GM19324 (cell line): ENCODE data around the gene AGRP.
"Not testable (repeated sequence)": the region's sequence is repeated elsewhere in the genome, so short reads cannot be mapped to it uniquely, and the experiment has no call there.

Experiments used
- ATAC-seq: cut with Tn5 transposase; IDR thresholded peaks from one replicate; pipeline ENCODE4 v1.9.1; 2021; ENCODE audit warnings: mild to moderate bottlenecking, moderate library complexity; ENCODE audit not compliant: unreplicated experiment, low FRiP score

The AGRP gene, protein sequence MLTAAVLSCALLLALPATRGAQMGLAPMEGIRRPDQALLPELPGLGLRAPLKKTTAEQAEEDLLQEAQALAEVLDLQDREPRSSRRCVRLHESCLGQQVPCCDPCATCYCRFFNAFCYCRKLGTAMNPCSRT

DNA sequence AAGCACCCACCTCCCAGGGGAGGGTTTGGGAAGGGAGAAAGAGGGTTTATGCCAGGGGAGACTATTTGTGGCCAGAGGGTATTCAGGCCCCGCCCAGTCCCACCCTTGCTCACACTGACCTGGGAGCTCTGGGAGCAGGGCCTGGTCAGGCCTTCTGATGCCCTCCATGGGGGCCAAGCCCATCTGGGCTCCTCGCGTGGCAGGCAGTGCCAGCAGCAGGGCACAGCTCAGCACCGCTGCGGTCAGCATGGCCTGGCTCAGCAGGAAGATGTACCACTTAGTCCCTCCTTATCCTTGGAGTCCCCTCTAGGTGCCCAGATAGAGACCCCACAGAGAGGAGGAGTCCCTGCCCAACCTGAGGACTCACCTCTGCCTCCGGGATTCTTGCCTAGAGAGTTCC, at the start of gene AGRP:
AGRP (minus strand) TSS at position 398 of the 400 bp plus-strand sequence; CDS start at position 249, 149 bp downstream.
- ATAC-seq = no peak

DNA sequence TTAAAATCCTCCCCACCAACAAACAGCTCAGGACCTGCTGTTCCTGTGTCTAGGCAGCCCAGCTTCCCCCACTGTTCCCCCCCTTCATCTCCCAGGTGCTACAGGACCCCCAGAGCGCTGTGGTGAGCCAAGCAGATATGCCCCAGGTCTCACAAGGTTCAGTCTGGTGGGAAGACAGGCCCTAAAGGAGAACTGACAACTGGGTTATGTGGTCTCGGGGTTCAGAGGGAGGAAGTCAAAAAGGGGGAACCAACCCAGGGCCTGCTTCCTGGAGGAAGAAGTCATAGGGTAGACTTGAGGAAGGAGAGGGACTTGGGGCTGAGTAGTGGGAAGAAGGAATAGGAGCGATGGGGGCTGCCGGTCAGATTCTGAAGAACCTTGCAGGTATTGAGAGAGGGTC, 47.9 kb upstream of the AGRP start:
- no peak for ATAC-seq

DNA sequence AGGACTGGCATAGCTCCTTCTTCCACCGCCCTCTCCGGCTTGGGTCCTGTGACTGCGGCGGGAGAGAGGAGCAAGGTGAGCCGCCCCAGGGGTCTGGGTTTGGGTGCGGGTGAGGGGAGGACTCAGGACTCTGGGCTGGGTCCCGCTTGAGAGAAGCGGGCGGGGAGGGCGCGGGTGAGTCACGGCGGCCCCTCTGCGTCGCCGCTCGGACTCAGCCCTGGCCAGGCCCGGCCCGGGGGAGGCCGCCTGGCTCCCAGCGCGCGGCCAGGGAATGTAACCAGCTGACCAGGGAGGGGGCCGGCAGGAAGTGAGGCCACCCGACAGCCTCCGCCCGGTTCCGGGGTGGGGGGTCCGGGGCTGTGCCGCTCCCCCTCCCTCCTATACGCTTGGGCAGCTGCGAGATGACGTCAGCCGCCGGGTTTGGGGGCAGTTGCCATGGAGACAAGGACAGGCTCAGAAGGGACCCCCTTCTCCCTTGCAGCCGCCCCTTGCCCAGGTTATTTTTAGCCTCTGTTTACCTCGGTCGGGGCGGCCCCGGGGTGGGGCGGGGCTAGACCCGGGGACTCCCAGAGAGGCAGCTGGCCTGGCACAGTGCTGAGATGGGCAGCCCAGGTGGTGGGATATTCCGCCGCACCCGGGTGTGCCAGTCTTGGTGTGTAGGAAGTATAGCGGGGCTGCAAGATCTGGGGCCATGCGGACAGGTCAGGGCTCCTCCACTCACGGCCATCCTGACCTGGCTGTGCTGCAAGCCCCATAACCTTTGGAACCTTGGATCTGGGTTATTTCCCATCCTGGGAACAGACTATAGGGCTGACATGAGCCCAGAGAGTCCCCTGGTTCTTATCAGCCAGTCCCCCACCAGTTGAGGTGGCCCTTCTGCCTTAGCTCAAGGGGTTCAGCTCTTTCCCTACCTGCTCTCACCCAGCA, 46.9 kb upstream of the AGRP start:
- no peak for ATAC-seq

DNA sequence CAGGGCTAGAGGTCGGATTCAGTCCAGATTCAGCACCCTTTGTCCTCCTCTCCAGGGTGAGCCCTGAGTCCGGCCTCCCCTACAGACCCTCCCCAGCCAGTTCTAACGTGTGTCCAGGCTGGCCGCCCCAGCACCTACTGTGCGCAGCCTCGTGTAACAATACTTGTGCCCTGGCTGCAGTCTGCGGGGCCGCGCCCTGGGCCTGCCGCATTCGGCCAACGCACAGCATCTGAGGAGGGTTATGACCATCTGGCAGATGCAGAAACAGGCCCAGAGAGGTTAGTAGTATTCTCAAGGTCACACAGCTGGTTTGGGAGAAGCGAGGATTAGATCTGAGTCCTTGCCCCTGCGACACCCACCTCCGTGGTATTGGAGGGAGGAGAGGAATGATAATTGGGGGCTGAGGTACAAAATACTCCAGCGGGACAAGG, 46.2 kb upstream of the AGRP start:
- ATAC-seq = no peak

DNA sequence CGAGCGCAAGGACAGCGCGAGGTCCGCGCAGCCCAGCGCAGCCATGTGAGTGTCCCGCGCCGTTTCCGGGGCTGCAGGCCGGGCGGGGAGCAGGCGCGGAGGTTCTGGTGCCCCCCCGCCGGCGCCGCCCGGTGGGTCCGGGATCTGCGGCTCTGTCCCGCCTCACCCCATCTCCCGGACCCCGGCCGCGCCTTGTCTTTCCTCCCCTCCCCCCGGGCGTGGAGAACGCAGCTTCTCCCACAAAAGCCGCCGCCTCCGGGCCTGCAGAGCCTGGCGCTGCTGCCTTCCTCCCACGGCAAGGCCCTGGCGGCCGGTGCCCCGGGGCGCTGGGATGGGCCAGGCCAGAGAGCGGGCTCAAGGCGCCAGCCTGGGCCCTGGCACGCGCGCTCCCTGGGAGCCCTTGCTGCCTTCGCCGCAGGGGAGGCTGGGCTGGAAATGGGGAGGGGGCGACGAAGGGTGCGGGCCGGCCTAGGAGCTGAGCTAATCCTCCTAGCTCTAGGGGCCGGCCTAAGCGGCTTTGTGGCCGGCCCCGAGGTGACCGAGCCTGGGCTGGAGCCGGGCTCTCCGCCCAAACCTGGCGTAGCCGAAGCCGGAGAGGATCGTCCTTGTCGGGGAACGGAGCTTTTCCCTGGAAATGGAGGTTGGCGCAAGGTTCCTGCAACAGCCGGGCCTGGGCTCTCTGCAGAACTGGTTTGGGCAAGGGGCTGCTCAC, 45.7 kb upstream of the AGRP start:
- ATAC-seq = no peak

DNA sequence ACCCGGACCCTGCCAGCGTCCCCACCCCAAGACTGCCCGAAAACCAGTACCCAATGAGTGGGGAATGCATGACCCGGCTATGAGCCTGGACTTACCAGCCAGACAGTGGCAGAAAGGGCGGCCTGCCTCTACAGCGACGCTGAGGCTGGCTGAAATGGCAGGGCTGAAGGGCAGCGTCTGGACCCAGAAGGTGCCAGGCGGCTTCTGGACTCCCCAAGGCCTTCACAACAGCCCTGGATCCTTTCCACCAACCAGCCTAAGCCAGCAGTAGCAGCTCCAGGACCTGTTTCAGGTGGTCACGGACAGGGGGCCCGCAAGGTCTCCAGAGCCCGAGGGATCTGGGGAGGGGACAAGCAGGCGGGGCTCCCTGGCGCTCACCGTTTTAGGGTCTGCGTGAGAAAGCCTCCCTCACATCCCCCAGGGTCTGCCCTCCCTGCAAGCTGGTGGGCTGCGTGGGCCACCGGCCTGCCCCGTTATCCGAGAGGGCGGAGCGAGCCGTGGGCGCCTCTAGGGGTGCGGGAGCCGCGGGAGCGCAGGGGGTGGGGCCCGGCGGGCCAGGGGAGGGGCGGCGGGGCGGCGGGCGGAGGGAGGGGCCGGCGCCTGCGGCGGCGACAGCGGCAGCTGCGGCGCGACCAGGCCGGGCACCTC, 45.0 kb upstream of the AGRP start, which contains the start of gene RIPOR1:
RIPOR1 (plus strand) TSS at position 608 of the 648 bp plus-strand sequence. CDS start 9,618 bp downstream, outside the sequence.
- no peak for ATAC-seq

DNA sequence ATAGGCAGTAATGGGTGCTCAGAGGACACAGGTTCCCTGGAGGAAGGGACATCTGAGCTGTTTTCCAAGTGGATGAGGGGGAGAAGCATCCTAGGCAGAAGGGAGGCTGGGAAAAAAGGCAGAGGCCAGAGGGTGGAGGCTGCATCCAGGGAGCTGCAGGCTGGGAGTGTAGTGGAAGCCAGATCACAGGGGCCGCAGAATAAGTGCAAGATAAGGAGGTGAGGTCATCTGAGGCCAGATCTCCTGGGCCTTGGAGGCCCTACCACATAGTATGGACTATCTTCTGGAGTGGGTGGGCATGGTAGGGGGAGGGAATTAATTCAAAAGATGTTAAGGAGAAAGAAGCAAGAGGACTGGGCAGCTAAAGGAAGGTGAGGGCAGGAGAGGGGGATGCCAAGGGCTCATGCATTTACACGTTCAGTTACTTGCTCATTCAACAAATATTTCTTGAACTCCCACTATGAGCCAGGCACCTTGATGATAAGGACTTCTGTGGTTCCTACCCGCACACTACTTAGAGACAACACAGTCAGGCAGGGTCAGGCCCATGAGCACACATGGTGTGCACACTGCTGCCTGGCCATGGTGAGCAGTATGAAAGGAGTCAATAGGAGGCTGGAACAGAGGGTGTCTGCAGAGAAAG, 42.9 kb upstream of the AGRP start:
- no peak for ATAC-seq

DNA sequence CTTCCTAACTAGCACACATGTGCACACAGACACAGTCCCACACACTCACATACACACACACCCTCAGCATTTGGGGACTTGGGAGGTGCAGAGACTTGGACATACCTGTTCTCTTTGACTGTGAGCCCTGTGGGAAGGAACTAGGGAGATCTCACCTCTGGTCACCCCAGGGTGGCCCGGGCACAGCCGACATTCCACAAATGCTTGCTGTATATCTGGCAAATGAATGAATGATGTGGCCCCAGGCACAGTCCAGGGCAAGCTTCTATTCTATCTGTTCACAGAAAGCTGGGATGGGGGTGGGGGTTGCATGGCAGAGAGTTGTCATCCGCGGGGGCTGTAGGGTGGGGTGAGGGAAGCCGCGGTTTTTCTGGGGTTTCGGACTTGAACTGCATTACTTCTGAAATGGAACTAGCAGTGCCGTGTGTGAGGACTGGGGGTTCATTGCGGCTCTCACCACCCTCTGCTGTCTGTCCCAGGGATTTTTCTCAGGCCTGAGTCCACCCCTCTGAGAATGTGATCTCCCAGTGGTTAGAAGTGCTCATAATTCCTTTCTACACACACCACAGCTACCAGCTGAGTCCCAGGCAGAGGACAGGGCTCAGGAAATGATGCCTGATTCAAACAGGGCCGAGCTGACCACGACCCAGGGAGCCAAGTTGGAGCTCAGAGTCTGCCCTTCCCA, 42.0 kb upstream of the AGRP start:
- no peak for ATAC-seq

DNA sequence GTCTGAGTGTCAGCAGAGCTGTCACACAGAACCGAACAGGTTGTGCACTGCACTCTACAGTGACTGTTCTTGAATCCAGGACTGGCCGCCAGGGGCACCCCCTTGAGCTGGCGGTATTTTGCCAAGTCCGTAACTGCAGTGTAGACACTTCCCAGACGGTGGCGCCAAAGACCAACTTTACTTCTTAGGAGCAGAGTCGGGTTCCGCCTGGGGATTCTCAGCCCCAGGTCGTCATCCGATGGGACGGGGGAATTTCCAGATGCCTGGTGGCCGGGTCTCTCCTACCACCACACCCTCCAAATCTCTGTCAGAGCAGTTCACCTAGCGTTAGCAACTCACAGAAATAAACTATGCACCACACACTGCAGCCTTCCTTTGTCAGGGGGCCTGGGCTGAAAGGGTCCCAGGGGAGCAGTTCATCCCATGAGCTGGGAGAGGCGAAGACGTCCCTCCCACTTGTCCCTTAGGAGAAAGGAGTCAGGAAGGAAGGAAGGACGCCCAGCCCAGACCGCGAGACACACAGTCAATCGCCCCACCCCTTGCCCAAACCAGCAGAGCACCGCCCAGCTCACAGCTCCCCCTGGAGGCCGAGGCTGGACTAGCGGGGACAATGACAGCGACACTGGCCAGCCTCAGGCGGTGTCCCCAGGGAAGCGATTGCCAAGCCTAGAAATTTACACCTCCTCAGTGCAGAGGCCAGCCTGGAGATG, 37.9 kb upstream of the AGRP start:
- peak; percentile 56 for ATAC-seq

DNA sequence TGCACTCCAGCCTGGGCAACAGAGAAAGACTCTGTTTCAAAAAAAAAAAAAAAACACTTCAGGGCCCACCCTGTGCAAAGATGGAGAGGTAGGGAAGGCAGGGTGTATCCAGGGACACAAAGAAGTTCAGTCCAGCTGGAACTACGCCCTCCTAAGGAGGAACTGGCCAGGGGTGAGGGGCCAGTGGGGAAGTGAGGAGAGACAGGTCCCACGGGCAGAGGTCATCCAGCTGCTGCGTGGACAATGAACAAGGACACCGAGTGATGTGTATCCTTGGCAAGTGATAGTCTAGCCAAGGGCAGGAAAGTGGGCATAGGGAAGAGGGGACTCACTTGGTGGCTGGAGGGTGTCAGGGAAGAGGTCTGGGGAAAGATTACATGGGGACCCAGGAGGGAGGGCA, 35.9 kb upstream of the AGRP start:
- no peak for ATAC-seq

DNA sequence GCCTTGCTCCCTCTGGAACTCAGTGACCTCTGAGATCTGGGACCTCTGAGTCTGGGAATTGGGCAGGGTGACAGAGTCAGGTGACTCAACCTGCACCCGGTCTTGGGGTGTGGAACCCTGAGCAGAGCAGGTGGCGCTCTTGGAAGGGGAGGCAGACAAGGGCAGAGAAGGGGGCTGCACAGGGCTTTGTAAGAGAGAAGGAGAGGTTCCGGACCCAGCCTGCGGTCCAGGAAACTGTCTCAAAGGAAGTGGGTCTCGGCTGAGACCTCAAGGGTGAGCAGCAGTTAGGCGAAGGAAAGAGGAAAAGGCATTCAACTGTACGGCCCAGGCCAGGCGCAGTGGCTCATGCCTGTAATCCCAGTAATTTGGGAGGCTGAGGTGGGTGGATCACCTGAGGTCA, 35.3 kb upstream of the AGRP start:
- ATAC-seq = no peak

DNA sequence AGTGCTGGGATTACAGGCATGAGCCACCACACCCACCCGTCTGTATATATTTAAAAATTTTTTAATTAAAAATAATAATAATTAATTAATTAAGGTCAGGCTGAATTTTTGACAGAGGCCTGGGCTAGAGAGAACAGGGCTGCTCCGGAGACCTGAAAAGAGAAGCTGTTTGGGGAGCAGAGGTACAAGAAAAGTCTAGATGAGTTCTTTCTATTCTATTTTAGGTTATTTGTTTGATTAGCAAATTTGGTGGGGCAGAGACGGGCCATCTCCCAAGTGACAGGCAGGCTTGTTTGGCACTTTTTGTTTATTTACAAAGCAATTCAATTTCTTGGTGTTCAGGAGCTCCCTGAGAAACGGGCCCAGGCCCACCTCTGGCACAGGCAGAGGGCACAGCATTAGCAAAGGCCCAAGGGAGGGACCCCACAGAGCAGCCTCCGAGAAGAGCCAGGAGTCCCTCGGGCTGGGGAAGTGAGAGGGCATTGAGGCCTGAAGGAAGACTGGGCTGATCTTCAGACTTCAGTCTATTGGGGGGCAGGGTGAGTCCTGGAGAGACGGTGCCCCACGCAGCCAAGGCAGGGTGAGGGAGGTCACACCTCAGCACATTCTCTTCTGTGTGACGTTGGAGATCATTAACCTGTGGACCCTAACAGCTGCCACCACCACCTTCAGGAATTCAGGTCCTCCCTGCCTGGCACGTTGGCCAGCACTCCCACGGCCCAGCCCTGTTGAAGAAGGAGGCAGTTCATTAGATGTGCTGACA, 34.5 kb upstream of the AGRP start:
- peak; percentile 47 for ATAC-seq

DNA sequence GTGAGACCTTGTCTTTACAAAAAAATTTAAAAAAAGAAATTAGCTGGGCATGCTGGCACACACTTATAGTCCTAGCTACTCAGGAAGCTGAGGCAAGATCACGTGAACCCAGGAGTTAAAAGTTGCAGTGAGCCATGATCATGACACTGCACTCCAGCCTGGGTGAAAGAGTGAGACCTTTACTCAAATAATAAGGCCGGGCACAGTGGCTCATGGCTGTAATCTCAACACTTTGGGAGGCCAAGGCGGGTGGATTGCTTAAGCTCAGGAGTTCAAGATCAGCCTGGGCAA, 33.8 kb upstream of the AGRP start:
- ATAC-seq = no peak

DNA sequence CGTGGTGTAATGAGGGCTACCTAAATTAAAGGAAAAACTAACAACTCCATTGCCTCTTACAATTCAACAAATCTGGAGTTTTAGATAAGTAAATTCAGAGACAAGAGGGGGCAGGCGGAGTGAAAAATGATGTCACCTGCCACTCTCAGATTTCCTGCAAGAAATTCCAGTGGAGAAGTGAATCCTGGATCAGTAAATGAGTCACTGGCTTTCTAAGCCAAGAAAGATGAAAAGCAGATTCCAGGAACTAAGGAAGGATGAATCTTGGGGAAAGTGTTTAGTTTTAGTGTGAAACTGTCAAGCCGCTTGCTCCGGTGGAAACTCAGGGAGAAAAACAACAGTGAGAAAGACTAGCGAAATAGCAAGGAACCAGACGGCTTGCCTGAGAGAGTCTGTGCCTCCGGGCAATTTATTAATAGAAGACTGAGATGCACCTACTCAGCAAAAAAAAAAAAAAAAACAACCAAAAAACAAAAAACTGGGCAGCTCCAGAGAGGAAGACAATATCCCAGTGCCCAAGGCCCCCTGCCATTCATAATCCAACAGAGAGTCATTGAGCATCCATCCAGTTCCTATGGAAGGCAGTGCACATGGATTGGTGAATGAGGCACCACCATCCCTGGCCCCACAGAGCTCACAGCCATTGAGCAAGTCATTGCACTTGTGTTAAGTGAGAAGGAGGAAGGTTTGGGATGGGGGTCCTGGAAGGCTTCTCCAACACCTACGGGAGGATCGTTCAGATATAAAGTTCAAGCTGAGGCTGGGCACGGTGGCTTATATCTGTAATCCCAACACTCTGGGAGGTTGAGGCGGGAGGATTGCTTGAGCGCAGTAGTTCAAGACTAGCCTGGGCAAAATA, 33.2 kb upstream of the AGRP start:
- ATAC-seq = no peak

DNA sequence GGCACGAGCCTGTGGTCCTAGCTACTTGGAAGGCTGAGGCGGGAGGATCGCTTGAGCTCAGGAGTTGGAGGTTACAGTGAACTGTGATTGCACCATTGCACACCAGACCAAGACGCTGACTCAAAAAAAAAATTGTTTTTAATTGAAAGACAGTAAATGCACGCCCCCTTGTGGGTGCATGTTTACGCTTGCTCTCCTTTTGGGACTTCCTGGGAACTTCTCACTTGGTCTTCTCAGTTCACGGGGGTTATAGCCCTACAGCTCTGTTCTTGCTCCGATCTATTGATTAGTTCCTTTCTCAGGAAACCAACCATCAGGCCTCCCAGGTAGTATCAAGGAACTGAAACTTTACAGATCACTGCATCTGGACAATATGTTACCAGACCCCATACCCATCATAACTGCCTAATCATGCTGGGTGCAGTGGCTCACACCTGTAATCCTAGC, 31.1 kb upstream of the AGRP start:
- peak; percentile 38 for ATAC-seq

DNA sequence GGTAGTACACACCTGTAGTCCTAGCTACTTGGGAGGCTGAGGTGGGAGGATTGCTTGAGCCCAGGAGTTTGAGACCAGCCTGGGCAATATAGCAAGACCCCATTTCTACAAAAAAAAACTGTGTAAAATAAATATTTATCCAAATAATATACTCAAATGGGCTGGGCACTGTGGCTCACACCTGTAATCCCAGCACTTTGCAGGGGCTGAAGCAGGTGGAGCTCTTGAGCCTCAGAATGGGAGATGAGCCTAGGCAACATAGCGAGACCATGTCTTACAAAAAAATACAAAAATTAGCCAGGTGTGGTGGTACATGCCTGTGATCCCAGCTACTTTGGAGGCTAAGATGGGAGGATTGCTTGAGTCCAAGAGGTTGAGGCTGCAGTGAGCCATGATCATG, 30.5 kb upstream of the AGRP start:
- ATAC-seq = not testable (repeated sequence)

DNA sequence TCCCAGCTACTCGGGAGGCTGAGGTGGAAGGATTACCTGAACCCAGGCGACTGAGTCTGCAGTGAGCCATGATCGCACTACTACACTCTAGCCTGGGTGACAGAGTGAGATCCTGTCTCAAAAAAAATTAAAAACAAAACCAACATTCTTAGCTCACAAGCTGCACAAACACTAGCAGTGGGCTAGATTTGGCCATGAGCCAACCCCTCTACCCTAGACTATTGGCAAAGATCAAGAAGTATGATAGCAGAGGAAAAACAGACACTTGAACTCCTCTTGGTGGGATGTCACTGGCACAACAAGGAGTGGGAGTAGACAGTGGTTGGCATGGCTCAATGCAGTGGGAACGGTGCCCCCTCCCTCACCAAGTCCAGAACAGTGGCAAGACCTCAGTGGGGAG, 25.7 kb upstream of the AGRP start:
- no peak for ATAC-seq

DNA sequence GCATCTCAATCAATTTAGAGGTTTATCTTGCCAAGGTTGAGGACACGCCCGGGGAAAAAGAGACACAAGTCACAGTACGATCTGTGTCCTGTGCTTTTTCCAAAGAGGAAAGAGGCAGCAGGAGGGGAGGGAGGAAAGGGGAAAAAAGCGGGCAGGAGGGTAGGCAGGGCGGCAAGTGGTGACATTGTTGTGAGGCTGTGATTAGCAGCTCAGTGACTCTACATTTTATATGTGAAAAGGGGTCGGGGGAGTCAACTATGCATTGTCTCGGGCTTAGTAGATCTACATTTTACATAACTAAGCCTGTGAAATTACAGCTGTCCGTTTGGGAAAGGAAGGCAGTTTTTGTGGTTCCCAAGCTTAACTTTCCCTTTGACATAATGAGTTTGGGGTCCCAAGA, 23.1 kb upstream of the AGRP start:
- ATAC-seq = no peak
